GM19452 (cell line): ENCODE results near the gene SGMS1.
"Not testable (repeated sequence)": the region's sequence is repeated elsewhere in the genome, so short reads cannot be mapped to it uniquely, and the experiment has no call there.

Experiments
- ATAC-seq: cut with Tn5 transposase; IDR thresholded peaks from one replicate; pipeline ENCODE4 v1.9.1; 2021; ENCODE audit not compliant: unreplicated experiment

Gene SGMS1

DNA sequence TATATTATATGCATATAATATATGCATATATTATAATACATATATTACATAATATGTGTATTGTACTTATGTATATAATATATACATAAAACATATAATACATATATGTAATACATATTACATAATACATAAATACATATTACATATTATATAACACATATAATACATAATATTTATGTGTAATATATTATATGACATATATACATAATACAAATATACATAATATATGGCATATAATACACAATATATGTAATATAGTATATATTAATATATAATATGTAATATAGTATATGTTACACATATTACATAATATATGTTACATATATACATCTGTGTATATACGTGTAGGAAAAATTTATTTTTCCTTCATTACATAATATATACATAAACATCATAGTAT lies 63.4 kb downstream of the SGMS1 start:
- no peak for ATAC-seq

DNA sequence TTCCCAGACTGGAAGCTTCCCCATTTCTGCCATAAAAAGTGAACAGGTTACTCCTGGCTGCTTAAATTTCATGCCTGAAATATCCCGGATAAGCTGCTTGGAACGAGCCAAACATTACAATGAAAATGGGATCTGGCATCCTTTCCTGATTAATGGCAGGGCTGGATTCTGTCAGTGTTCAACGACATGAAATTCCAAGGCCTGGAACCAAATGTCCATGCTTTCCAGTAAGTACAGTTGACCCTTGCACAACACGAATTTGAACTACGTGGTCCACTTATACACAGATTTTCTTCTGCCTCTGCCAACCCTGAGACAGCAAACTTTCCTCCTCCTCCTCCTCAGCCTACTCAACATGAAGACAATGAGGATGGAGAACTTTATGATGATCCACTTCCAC lies 65.4 kb downstream of the SGMS1 start:
- ATAC-seq = no peak

- no peak for ATAC-seq
Observed at GRCh38 chr10:50557130-50557682, 66.5 kb downstream of the SGMS1 start.

- ATAC-seq = no peak
Observed at GRCh38 chr10:50556237-50557120, 67.3 kb downstream of the SGMS1 start.

GRCh38 chr10:50554995-50555568 lies 68.7 kb downstream of the SGMS1 start:
- ATAC-seq = no peak

DNA sequence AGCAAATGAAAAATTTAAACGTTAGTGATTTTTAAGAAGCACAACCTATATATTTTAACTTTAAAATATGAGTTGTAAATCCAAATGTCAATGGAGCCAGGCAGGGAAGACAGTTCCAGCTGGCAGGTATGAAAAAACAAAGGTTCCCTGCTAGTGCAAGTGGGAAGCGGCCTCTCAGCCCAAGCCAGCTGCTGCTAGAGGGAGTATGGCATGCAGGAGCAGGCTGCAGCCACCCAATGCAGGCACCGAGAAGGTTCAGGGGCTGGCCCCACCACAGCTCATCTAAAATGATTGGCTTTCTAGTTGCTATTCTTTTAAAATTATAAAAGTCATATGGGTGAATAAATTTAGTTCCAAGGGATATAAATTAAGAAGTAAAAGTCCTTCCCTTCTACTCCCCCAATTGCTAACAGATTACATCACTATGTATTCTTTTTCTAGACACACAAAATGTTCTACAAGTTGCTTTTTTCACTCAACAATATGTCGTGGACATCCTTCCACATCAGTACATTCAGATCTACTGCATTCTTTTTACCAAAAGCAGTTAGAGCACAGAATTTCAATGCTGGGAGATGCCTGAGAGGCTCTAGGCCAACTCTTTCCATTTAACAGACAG lies 69.3 kb downstream of the SGMS1 start:
- no peak for ATAC-seq

DNA sequence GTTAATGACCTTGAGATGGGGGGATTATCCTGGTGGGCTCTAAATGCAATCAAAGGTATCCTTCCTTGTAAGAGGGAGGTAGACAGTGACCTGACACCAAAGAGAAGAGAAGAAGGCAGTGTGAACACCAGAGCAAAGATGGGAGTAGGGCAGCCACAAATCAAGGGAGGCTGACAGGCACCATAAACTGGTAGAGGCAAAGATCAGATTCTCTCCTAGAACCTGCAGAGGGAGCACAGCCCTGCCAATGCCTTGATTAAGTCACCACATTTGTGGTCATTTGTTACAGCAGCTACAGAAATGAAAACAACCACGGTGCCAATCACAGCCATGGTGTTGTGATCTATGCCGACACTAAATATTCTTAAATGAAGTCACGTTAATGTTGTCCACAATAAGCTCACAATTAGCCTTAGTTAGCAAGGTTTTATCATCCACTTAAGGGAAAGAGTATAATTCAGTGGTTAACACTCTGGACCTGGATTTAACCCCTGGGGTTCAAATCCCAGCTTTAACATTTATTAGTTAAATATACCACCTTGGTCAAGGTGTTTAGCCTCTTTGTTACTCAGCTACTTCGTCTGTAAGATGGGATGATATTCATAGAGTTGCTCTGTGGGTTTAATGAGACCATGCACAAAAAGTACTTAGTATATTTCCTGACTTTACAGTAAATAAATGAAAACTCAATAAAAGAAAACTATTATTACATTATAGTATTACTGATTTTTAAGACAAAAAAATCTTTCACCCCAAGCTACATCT lies 70.8 kb downstream of the SGMS1 start:
- ATAC-seq = no peak

GRCh38 chr10:50552308-50552707 lies 71.4 kb downstream of the SGMS1 start:
- no peak for ATAC-seq

- no peak for ATAC-seq
Observed at GRCh38 chr10:50551894-50552293, 71.9 kb downstream of the SGMS1 start.

DNA sequence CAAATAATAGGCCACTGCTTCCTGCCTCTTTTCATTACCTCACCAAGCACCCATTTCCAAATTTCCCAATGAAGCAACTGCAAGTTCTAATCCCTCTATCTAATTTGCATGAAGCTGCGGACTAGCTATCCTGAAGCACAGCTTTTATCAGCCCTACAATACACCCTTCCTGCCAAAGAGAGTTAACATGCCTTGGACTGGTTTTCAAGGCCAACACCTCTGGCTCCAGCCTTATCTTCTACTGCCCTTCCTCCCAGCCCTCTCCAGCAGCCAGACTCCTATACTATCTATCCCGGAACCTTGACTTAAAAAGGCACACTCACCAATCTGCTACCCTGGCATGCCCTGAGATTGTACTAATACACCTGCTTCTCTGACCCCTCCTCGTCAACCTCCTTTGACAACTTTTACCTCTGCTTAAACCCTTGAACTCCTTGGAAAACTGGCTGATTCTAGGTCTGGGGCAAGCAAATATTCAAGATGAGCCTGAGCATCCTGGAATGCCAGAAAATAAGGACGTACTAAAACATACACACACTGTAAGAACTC lies 73.4 kb downstream of the SGMS1 start:
- ATAC-seq = no peak

GRCh38 chr10:50549186-50549585 lies 74.6 kb downstream of the SGMS1 start:
- not testable (repeated sequence) for ATAC-seq

GRCh38 chr10:50548481-50548880 lies 75.3 kb downstream of the SGMS1 start:
- ATAC-seq = not testable (repeated sequence)

DNA sequence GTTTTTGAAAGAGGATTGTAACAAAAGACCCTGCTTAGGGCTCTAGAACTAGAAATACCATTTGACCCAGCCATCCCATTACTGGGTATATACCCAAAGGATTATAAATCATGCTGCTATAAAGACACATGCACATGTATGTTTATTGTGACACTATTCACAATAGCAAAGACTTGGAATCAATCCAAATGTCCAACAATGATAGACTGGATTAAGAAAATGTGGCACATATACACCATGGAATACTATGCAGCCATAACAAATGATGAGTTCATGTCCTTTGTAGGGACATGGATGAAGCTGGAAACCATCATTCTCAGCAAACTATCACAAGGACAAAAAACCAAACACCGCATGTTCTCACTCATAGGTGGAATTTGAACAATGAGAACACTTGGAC lies 77.5 kb downstream of the SGMS1 start:
- ATAC-seq = not testable (repeated sequence)

DNA sequence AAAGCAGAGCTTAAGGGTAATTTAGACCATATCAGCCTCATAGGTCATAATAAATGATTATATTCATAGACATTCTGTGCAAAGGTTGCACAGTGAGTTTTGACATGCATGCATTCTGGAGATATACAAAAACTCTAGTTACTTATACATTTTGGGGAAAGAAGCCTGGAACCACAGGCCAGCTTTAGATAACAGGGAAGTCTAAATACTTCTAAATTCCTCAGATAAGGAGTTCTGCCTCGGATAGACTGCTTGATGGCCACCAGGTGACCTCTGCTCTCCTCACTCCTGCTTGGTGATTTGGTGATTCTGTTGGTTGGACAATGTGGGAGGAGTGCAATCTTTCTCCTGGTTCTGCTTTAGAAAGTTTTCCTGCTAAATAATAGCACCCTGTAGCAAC lies 77.9 kb downstream of the SGMS1 start:
- ATAC-seq = no peak

DNA sequence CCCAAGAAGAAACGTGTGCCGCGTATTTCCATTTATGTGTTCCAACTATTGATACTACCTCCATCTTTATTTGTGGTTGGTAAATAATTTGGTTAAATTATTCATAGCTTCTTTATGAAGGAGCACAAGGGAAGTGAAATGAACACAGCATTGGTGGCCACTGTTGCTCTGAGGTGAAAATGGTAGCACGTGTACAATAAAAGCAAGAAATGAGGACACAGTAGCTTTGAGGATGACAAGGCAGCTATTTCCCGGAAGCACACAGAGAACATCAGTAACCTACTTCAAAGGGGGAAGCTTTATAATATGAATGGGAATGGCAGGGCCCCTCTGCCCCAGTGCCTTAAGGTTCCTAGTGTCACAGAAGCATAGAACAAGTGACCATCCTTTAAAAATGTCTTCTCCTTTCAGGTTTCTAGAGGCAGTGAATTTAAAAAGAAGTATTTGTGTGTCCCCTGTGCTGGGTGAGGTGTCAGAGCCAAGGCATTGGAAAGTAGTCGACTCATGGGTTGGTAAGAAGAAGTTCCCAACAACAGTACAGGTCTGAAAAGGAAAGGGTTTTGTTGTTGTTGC lies 78.8 kb downstream of the SGMS1 start:
- ATAC-seq = no peak

- ATAC-seq = no peak
Observed at GRCh38 chr10:50544095-50544856, 79.5 kb downstream of the SGMS1 start.

GRCh38 chr10:50542871-50543270 lies 80.9 kb downstream of the SGMS1 start:
- ATAC-seq = no peak

DNA sequence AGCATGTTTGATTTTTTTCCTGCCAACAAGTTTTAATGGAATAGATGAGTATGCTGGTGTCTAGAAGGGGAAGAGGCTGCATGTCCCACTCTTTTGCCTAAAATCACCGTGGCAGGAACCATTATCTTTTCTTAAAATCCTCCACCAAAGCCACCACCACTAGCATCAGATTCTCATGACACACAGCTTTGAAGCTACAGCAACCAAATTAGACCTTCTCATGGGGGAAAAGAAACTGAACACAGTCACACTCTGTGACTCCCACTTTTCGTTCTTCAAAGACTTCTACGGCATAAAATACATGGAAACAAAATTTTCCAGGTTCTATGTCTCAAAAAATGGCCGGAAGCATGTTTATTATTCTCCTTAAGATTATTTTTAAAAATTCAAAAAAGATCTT lies 81.8 kb downstream of the SGMS1 start:
- no peak for ATAC-seq

GRCh38 chr10:50541317-50541716 lies 82.4 kb downstream of the SGMS1 start:
- ATAC-seq = no peak

DNA sequence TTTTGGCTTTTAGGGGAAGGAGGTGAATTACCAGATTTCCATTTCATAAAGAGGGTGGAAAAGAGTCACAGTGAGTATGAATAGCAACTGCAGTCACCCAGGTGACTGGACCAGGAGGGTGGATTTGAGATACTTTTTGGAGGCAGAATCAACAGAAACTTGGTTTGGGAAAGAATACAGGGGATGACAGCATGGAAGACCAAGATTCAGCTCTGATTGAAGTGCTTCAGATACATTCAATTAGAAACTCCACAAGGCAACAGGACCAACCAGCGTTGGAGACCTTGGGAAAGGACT lies 83.0 kb downstream of the SGMS1 start:
- peak; percentile 14 for ATAC-seq
